ENCODE data around the gene IL15RA.

- TF ChIP-seq, protein P1, sequence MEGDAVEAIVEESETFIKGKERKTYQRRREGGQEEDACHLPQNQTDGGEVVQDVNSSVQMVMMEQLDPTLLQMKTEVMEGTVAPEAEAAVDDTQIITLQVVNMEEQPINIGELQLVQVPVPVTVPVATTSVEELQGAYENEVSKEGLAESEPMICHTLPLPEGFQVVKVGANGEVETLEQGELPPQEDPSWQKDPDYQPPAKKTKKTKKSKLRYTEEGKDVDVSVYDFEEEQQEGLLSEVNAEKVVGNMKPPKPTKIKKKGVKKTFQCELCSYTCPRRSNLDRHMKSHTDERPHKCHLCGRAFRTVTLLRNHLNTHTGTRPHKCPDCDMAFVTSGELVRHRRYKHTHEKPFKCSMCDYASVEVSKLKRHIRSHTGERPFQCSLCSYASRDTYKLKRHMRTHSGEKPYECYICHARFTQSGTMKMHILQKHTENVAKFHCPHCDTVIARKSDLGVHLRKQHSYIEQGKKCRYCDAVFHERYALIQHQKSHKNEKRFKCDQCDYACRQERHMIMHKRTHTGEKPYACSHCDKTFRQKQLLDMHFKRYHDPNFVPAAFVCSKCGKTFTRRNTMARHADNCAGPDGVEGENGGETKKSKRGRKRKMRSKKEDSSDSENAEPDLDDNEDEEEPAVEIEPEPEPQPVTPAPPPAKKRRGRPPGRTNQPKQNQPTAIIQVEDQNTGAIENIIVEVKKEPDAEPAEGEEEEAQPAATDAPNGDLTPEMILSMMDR (IDR thresholded peaks at IDR 0.05), result no peak
- TF ChIP-seq POLR2AphosphoS5 (IDR thresholded peaks at IDR 0.05; ENCODE audit: low read depth, low read length) (no peak), TCF7L2 (IDR thresholded peaks at IDR 0.05; ENCODE audit: low read depth, low read length) (no peak), SIN3A (IDR thresholded peaks at IDR 0.05; ENCODE audit: borderline replicate concordance, insufficient read depth, low read depth, low read length) (no peak)
- TF ChIP-seq, protein P2, sequence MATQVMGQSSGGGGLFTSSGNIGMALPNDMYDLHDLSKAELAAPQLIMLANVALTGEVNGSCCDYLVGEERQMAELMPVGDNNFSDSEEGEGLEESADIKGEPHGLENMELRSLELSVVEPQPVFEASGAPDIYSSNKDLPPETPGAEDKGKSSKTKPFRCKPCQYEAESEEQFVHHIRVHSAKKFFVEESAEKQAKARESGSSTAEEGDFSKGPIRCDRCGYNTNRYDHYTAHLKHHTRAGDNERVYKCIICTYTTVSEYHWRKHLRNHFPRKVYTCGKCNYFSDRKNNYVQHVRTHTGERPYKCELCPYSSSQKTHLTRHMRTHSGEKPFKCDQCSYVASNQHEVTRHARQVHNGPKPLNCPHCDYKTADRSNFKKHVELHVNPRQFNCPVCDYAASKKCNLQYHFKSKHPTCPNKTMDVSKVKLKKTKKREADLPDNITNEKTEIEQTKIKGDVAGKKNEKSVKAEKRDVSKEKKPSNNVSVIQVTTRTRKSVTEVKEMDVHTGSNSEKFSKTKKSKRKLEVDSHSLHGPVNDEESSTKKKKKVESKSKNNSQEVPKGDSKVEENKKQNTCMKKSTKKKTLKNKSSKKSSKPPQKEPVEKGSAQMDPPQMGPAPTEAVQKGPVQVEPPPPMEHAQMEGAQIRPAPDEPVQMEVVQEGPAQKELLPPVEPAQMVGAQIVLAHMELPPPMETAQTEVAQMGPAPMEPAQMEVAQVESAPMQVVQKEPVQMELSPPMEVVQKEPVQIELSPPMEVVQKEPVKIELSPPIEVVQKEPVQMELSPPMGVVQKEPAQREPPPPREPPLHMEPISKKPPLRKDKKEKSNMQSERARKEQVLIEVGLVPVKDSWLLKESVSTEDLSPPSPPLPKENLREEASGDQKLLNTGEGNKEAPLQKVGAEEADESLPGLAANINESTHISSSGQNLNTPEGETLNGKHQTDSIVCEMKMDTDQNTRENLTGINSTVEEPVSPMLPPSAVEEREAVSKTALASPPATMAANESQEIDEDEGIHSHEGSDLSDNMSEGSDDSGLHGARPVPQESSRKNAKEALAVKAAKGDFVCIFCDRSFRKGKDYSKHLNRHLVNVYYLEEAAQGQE (IDR thresholded peaks at IDR 0.05; ENCODE audit: insufficient read depth in 1 of 2, low read depth in 2 of 2, low read length in 1 of 2), result no peak
Measured at GRCh38 chr10:5940807-5941218, 36.5 kb downstream of the IL15RA start.
